Natural killer cell treated with Interleukin-12 subunit alpha and Interleukin-12 subunit beta and Interleukin-15 and Interleukin-18, amount 100 ng/mL, for 72 hours (primary cell): Measurements from ENCODE around the gene VWA8. TPM values are rescaled to one million over a fixed set of nuclear protein-coding genes. Genes with fewer than 3 reads are reported as not detected.
"Not testable (repeated sequence)": the region's sequence is repeated elsewhere in the genome, so short reads cannot be mapped to it uniquely, and the experiment has no call there.

Experiments
- ATAC-seq, 2 donors: fragments of 150-1000 bp; cut with Tn5 transposase in 1 of 2; sonication (Bioruptor Pico), chemical (Tn5 transposase) in 1 of 2; 2 replicates each; pipeline ENCODE4 v1.10.0; 2021
- DNase-seq: peaks from one replicate; pipeline ENCODE4 v3.0.0; 2022; ENCODE audit warnings: low spot score
- H3K27ac Mint-ChIP-seq, 2 donors: 1 replicate in 1 of 2; 2 replicates in 1 of 2; pipeline ENCODE4 v1.8.0; 2022; ENCODE audit warnings: mixed read lengths in 2 of 2, mild to moderate bottlenecking in 1 of 2, moderate library complexity in 1 of 2
- H3K27me3 Mint-ChIP-seq, 2 donors: 1 replicate in 1 of 2; 2 replicates in 1 of 2; pipeline ENCODE4 v1.8.0; 2022; ENCODE audit warnings: mixed read lengths in 2 of 2
- H3K36me3 Mint-ChIP-seq: one replicate; pipeline ENCODE4 v1.8.0; 2022; ENCODE audit warnings: mixed read lengths
- H3K4me1 Mint-ChIP-seq, 2 donors: 1 replicate in 1 of 2; 2 replicates in 1 of 2; pipeline ENCODE4 v1.8.0; 2022; ENCODE audit warnings: low read depth in 2 of 2, mixed read lengths in 2 of 2, mild to moderate bottlenecking in 1 of 2
- H3K4me3 Mint-ChIP-seq: one replicate; pipeline ENCODE4 v1.8.0; 2022; ENCODE audit warnings: mixed read lengths
- H3K9me3 Mint-ChIP-seq: 2 replicates; pipeline ENCODE4 v1.8.0; 2022; ENCODE audit warnings: mixed read lengths
- total RNA-seq, 2 donors: library from RNA; stranded (reverse); gene quantifications; one replicate each; pipeline ENCODE4 v1.2.3, GENCODE V29; 2022

VWA8 gene
- total RNA-seq, 2 donors from 2014 or later, result 15.6 to 24.0 TPM

DNA sequence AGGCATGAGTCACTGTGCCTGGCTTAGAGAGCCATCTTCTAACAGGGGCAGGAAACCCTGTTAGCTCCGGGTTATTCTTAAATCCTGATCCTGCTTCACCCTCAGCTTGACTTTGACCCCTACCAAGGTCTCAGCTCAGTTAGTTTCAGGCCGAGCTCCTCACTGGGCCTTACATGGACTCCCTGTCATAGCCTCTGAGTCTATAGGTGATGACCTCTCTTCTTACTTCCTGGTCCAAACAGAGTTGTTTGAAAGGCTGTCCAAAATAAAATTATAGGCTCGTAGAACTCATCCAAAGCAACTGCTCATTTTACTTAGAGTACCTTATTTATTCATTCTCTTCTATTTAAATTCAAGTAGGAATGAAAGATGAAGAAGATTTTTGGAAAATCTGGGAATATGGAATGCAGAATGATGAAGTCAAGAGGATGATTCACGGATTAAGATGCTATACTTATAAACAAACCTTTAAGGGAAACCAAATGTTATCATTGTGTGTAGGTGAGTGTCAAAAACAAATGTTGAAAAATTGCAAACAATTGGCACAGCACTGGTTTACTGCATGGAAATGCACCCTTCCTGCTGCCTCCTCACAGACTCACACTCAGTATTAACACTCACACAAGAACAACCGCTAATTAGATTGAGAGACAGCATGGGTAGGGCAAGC, 329.5 kb downstream of the VWA8 start:
- no peaks in the 10 kb centered on the region for H3K36me3 Mint-ChIP-seq
- no peak overlapping the region for H3K27ac Mint-ChIP-seq

DNA sequence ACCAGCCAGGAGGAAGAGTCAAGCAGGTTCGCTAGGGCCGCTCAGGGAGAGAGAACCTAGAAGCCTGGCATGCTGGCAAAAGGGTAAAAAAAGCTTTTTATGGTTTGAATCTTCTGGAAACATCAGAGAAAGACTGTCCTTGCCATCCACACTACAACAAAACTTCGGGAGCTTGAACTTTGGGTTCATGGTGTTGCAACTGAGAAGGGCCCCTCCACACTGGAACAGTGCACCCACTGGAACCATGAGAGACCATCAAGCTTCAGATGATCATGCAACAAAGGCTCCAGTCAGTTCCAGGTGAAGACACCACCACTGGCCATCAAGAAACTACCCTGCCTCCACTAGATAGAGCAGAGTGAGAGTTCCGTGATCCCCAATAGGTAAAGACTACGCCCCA, 333.5 kb downstream of the VWA8 start:
- H3K4me3 Mint-ChIP-seq, result no peak overlapping the region
- no peaks in the 10 kb centered on the region for H3K36me3 Mint-ChIP-seq
- no peak for DNase-seq
- H3K27me3 Mint-ChIP-seq, result no peaks in the 10 kb centered on the region
- no peak overlapping the region for H3K27ac Mint-ChIP-seq
- peaks cover 0 to 4% of the 10 kb centered on the region in 2 donors for H3K4me1 Mint-ChIP-seq
- no peak for ATAC-seq
- no peaks in the 10 kb centered on the region for H3K9me3 Mint-ChIP-seq

More for the DNA sequence above, 329.5 kb downstream of the VWA8 start:
- DNase-seq (no peak), ATAC-seq (no peak)
- H3K4me3 Mint-ChIP-seq, result no peak overlapping the region
- no peaks in the 10 kb centered on the region for H3K9me3 Mint-ChIP-seq
- H3K27me3 Mint-ChIP-seq, result no peaks in the 10 kb centered on the region
- no peaks in the 10 kb centered on the region for H3K4me1 Mint-ChIP-seq

DNA sequence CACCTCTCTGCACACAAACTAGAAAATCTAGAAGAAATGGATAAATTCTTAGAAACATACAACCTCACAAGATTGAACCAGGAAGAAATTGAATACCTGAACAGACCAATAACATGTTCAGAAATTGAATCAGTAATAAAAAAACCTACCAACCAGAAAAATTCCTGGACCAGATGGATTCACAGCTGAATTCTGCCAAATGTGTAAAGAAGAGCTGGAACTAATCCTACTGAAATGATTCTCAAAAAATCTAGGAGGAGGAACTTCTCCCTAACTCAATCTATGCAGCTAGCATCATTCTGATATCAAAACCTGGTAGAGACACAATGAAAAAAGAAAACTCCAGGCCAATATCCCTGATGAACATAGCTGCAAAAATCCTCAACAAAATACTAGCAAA, 336.9 kb downstream of the VWA8 start:
- ATAC-seq, result no peak
- peaks cover 0 to 4% of the 10 kb centered on the region in 2 donors for H3K4me1 Mint-ChIP-seq
- H3K4me3 Mint-ChIP-seq, result no peak overlapping the region
- no peak overlapping the region for H3K27ac Mint-ChIP-seq
- peaks cover 10% of the 10 kb centered on the region for H3K36me3 Mint-ChIP-seq
- H3K9me3 Mint-ChIP-seq, result no peaks in the 10 kb centered on the region
- no peak for DNase-seq
- no peaks in the 10 kb centered on the region for H3K27me3 Mint-ChIP-seq

DNA sequence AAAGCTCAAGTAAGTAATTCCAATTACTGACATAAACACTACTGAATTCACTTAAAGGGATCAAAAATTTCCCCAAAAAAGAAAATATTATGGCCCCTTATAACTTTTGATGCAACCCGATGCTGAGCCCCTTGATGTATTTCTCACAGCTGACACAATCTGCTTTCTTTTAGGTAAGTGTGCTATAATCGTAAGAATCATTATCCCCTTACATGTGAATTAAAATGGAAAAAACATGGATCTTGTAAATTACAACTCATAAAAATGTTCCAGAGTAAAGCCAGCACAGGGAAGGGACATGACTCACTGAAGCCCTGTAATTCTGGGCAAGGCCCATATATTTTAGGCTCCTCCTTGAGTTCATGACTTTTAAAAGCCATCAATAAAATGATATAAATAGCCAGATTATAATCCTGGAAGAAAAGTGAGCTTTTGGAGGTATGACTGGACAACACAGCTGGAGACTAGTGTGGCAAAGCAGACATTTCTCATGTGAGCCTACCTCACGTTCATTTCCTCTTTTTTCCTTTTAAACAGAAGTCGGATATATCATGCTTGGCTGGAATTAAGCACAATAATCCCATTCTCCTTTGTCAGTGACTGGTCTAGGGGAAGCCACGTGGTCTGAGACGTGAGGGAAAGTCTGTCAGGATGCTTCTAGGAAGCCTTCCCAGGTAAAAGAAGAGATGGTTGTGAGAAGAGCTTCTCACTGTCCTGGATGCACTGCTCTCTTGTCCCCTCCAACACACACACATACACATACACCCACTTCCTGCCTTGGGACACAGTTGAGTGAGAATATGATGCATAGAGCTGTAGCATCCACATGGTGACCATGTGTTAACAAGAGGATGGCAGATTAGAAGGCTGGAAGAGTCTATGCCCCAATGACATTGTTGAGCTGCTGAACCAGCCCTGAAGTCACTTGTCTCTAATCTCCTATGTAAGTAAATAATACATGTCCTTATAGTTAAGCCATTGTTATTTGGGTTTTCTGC, 338.2 kb downstream of the VWA8 start:
- Mint-ChIP-seq H3K27ac (no peak overlapping the region), H3K9me3 (no peaks in the 10 kb centered on the region), H3K36me3 (peaks cover 12% of the 10 kb centered on the region), H3K4me3 (no peak overlapping the region), H3K27me3 (no peaks in the 10 kb centered on the region), H3K4me1 (peaks cover 0 to 4% of the 10 kb centered on the region in 2 donors)
- DNase-seq, result no peak
- no peak for ATAC-seq

DNA sequence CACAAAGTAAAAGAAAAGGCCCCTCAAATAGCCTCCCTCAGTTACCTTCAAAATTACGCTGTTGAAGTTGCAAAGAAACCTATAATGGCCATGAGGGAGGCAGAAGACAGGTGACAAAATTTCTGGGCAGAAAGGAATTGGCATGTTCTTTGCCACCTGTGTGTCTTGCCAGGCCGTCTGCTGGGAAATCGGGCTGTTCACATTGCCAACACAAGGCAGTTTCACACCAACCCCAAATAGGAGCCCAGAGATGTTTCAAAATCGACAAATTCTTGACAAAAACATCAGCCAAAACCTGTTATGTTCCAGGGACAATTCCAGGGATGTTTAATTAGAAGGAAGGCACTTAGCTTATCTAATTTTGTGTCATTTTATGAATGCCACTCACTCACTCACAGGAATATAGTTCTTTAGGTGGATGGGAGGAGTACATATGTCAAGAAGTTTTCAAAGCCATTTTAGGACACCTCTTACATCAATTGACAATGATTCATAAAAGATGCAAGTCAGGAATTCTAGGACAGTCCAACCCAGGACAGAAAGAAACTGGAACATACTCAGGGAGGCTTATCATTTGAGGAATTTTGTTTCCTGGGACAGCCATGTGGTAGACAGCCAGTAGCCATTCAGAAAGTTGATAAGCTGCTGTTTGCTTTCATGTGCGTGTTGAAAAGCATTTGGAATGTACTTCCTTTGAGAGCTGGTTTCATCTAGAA, 339.0 kb downstream of the VWA8 start:
- Mint-ChIP-seq H3K27me3 (no peaks in the 10 kb centered on the region), H3K4me1 (peaks cover 0 to 4% of the 10 kb centered on the region in 2 donors), H3K27ac (no peak overlapping the region), H3K9me3 (no peaks in the 10 kb centered on the region), H3K36me3 (peaks cover 12% of the 10 kb centered on the region), H3K4me3 (no peak overlapping the region)
- no peak for ATAC-seq
- no peak for DNase-seq

DNA sequence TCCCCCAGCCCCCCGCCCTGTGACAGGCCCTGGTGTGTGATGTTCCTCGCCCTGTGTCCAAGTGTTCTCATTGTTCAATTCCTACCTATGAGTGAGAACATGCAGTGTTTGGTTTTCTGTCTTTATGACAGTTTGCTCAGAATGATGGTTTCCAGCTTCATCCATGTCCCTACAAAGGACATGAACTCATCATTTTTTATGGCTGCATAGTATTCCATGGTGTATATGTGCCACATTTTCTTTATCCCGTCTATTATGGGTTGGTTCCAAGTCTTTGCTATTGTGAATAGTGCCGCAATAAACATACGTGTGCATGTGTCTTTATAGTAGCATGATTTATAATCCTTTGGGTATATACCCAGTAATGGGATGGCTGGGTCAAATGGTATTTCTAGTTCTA, 343.3 kb downstream of the VWA8 start:
- H3K36me3 Mint-ChIP-seq, result peaks cover 12% of the 10 kb centered on the region
- H3K27me3 Mint-ChIP-seq, H3K27ac Mint-ChIP-seq, H3K4me1 Mint-ChIP-seq, H3K4me3 Mint-ChIP-seq, ATAC-seq, DNase-seq, H3K9me3 Mint-ChIP-seq: not testable (repeated sequence)

DNA sequence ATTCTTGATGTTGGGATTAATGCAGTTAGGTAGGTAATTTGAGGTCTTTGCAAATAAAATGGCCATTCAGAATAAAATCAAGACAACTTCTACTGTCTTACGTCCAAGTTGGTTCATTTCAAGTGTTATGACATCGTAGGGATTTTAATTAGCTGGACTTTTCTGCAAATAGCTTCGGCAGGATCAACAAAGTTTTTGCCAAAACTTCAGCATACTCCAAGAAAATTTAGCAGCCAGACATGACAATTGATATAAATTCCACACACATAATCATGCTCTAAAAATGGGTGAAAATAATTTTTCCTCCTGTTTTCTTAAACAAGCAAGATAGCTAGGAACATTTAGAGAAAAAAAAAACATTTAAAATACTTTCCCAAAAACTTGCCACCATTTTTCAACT, 344.8 kb downstream of the VWA8 start:
- H3K9me3 Mint-ChIP-seq, result no peaks in the 10 kb centered on the region
- no peaks in the 10 kb centered on the region for H3K4me1 Mint-ChIP-seq
- H3K27me3 Mint-ChIP-seq, result no peaks in the 10 kb centered on the region
- ATAC-seq, result no peak
- DNase-seq, result no peak
- no peak overlapping the region for H3K27ac Mint-ChIP-seq
- peaks cover 14% of the 10 kb centered on the region for H3K36me3 Mint-ChIP-seq
- no peak overlapping the region for H3K4me3 Mint-ChIP-seq

DNA sequence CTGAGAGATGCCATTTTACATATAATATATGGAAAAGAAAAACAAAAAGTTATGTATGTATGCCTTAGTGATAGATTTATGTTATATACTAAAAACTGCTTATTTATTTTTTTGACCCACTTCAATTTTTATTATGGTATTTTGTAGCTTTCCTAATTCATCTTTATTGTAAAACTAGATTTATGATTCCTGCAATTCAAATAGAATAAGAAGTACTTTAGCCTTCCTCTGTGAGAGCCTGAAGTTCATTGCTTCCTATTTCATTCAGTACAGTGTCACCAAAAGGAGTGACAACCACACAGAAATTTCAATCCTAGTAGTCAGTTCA, 345.4 kb downstream of the VWA8 start:
- Mint-ChIP-seq H3K27me3 (no peaks in the 10 kb centered on the region), H3K4me1 (no peaks in the 10 kb centered on the region), H3K36me3 (peaks cover 18% of the 10 kb centered on the region), H3K4me3 (no peak overlapping the region), H3K9me3 (no peaks in the 10 kb centered on the region), H3K27ac (no peak overlapping the region)
- no peak for ATAC-seq
- DNase-seq, result no peak

DNA sequence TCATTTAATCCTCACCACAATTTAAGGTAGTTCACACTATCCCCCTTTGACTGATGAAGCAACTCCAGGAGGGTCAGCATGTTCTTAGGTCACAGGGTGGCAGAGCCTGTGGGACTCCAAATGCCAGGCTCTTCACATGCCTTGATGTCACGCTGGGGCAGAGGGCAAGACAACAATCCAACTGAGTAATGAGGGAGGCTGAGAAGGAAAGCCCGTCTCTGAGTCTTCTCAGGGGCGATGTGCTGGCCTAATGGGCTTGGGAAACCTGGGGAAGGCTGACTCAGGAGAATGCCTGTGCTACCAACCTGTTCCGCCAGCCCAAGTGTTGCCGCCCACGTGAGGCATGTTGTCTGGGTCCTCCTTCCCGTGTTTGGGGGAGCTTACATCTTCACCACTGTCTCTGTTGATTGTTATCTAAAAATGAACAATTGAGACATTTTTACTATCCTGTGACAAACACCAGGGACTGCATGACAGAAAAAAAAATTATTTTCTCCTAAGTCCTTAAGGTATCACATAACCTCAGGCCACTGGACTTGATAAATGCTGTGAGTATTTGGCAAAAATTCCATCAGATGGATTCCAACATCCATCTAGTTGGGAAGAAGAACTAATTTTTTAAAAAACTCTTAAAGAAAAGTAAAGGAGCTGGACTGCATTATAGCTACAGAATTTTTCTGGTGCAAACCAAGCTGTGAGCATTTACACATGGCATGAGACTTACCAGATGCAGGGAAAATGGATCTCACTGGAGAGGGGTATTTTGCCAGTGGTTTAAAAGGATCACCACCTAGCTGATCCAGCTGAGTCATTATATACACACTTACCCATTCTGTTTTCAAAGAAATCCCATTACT, 346.0 kb downstream of the VWA8 start:
- no peak for DNase-seq
- H3K27ac Mint-ChIP-seq, result no peak overlapping the region
- H3K4me3 Mint-ChIP-seq, result no peak overlapping the region
- ATAC-seq, result no peak
- no peaks in the 10 kb centered on the region for H3K4me1 Mint-ChIP-seq
- H3K27me3 Mint-ChIP-seq, result no peaks in the 10 kb centered on the region
- no peaks in the 10 kb centered on the region for H3K9me3 Mint-ChIP-seq
- peaks cover 16% of the 10 kb centered on the region for H3K36me3 Mint-ChIP-seq

DNA sequence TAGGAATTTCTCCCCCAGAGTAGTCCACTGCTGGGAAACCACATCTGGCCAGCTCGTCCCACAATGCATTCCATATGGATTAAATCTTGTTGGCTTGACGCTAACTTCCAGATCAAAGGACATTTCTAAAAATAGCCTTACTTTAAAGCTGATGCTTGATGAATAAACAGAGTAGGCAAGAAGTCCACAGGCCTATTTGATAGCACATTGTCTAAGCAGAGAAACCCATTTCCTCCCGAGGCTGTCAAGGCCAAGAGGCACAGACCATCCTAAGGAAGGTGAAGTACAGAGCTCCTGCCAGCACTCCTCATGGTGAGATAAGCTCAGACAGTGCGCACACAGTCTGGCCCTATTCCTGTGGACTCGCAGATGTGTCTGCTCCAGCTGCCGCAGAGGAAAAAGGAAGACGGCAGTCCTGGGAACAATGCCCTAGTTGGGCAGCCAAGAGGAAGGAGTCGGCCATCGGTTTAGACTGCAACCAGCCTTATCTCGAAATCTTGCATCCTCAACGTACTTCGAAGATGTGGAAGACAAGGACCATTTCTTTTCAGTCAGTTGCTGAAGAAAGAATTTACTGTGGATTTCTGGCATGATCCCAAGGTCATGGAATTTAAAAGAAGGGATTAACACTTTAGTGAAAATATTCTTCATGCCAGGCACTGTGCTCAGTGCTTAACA, 346.8 kb downstream of the VWA8 start:
- Mint-ChIP-seq H3K27ac (no peak overlapping the region), H3K27me3 (no peaks in the 10 kb centered on the region), H3K9me3 (no peaks in the 10 kb centered on the region), H3K4me1 (no peaks in the 10 kb centered on the region), H3K36me3 (peaks cover 15% of the 10 kb centered on the region), H3K4me3 (no peak overlapping the region)
- ATAC-seq (peak in 1 of 2 donors; percentile 55), DNase-seq (no peak)

DNA sequence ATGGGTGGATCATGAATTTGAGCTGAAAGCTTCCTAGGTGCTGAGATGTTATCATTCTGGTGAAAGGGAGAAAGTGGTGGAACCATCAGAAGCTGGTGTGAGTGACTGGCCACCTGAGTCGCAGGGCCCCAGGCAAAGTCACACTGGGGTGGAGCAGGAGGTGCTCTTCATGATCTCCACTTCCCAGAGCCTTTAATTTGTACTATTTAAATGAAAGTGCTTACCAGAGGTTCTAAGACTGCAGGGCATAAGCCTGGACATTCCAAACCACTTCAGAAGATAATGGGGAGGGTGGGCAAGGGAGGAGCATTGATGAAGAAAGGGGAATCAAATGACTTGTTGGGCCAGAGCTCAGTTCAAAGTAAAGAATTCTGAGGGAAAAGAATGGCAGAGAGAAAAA, 347.4 kb downstream of the VWA8 start:
- no peak overlapping the region for H3K27ac Mint-ChIP-seq
- H3K9me3 Mint-ChIP-seq, result no peaks in the 10 kb centered on the region
- peaks cover 16% of the 10 kb centered on the region for H3K36me3 Mint-ChIP-seq
- H3K4me1 Mint-ChIP-seq, result no peaks in the 10 kb centered on the region
- DNase-seq (no peak), ATAC-seq (no peak)
- no peaks in the 10 kb centered on the region for H3K27me3 Mint-ChIP-seq
- no peak overlapping the region for H3K4me3 Mint-ChIP-seq

DNA sequence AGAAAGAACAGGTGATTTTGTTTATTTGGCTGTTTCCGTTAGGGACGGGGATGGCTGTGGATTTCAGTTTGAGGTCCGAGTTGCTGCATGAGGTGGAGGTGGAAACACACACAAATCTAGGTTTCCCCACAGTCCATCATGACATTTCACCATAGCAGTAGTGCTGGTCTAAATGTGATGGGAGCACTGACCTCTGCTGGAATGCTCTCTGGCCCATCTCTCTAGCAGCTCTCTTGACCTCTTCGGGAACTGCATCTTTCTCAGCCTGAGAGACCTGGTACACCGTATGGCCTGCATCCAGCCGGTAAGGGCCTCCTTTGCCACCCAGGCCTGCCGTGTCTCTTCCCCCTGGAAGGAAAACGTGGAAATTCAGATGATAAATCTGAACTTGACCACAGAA, 349.5 kb downstream of the VWA8 start:
- Mint-ChIP-seq H3K27me3 (no peaks in the 10 kb centered on the region), H3K9me3 (no peaks in the 10 kb centered on the region), H3K4me1 (no peaks in the 10 kb centered on the region), H3K27ac (no peak overlapping the region), H3K4me3 (no peak overlapping the region), H3K36me3 (peaks cover 16% of the 10 kb centered on the region)
- ATAC-seq (no peak), DNase-seq (no peak)

DNA sequence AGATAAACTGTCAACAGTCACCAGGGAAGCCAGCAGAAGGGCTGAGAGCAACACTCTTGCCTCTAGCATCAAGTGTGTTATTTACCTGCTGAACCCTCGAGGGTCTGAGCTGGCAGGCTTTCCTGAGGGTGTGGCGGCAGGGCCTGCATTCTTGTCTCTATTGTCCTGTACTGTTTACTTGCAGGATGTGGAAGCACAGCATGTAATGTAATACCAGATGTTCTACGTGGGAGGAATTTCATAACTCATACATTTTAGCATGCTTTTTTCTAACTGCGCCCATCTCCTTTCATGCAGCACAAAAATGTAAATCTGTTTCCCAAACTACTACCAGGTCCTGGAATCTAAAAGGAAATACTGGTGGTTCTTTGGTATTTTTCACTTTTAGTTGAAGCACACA, 350.5 kb downstream of the VWA8 start:
- H3K27me3 Mint-ChIP-seq, result no peaks in the 10 kb centered on the region

More for the DNA sequence above, 350.5 kb downstream of the VWA8 start:
- Mint-ChIP-seq H3K36me3 (peaks cover 16% of the 10 kb centered on the region), H3K4me3 (no peak overlapping the region), H3K27ac (no peak overlapping the region), H3K9me3 (no peaks in the 10 kb centered on the region), H3K4me1 (no peaks in the 10 kb centered on the region)
- DNase-seq (no peak), ATAC-seq (no peak)
